Brain microvascular endothelial cell (primary cell): Measurements from ENCODE around the gene FAM193A.
"Not testable (repeated sequence)": the region's sequence is repeated elsewhere in the genome, so short reads cannot be mapped to it uniquely, and the experiment has no call there.

ENCODE experiments used
- DNase-seq: peaks from one replicate; pipeline ENCODE4 v3.0.0-alpha.2; 2020
- H3K27ac ChIP-seq: fragments of 250-450 bp; sonication (Bioruptor Pico); 2 replicates; pipeline ENCODE4 v1.5.1; 2020; ENCODE audit warnings: mild to moderate bottlenecking, moderate library complexity
- H3K27me3 ChIP-seq: fragments of 250-450 bp; sonication (Bioruptor Pico); replicated peaks from 2 replicates; pipeline ENCODE4 v1.5.1; 2020; ENCODE audit warnings: mild to moderate bottlenecking
- H3K36me3 ChIP-seq: fragments of 250-450 bp; sonication (Bioruptor Pico); replicated peaks from 2 replicates; pipeline ENCODE4 v1.5.1; 2020; ENCODE audit warnings: mild to moderate bottlenecking
- H3K4me3 ChIP-seq: 2 replicates; pipeline ENCODE4 v1.5.1; 2011; ENCODE audit warnings: low read depth, mild to moderate bottlenecking, control low read depth, low read length, moderate library complexity
- in situ Hi-C: cut with HindIII; loops from 2 replicates; pipeline ENCODE4 v1.10.0; 2017; ENCODE audit warnings: low sequenced_read_pairs, low pct_ligation_motif_present
- TF ChIP-seq, protein P1 (sequence below): IDR thresholded peaks from 2 replicates; pipeline ENCODE4 v1.5.1; 2011; ENCODE audit warnings: low read depth, mild to moderate bottlenecking, moderate library complexity, low read length, control low read depth, inconsistent platforms; ENCODE audit errors: missing control alignments

The FAM193A gene

GRCh38 chr4:2734612-2735011, 198.2 kb downstream of the FAM193A start:
- in situ Hi-C loops = no loop called here
- no peak for DNase-seq

DNA sequence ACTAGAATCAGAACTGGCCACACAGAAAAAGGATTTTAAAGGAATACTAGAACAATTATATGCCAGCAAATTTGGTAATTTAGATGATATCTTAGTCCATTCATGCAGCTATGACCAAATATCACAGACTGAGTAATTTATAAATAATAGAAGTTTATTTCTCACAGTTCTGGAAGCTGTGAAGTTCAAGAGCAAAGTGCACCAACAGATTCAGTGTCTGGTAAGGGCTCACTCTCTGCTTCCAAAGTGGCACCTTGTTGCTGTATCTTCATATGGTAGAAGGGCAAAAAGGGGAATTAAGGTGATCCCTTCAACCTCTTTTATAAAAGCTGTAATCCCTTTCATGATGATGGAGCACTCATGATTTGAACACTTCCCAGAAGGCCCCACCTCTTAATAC, 199.4 kb downstream of the FAM193A start:
- Histone ChIP-seq H3K36me3 (peaks cover 20% of the 10 kb centered on the region), H3K27ac (no peak overlapping the region), H3K27me3 (no peaks in the 10 kb centered on the region), H3K4me3 (no peak overlapping the region)
- TF ChIP-seq, protein P1, sequence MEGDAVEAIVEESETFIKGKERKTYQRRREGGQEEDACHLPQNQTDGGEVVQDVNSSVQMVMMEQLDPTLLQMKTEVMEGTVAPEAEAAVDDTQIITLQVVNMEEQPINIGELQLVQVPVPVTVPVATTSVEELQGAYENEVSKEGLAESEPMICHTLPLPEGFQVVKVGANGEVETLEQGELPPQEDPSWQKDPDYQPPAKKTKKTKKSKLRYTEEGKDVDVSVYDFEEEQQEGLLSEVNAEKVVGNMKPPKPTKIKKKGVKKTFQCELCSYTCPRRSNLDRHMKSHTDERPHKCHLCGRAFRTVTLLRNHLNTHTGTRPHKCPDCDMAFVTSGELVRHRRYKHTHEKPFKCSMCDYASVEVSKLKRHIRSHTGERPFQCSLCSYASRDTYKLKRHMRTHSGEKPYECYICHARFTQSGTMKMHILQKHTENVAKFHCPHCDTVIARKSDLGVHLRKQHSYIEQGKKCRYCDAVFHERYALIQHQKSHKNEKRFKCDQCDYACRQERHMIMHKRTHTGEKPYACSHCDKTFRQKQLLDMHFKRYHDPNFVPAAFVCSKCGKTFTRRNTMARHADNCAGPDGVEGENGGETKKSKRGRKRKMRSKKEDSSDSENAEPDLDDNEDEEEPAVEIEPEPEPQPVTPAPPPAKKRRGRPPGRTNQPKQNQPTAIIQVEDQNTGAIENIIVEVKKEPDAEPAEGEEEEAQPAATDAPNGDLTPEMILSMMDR = no peak
- in situ Hi-C loops = no loop called here
- DNase-seq = no peak

More at GRCh38 chr4:2734612-2735011, 198.2 kb downstream of the FAM193A start:
- Histone ChIP-seq H3K36me3 (peaks cover 24% of the 10 kb centered on the region), H3K27ac (no peak overlapping the region), H3K27me3 (no peaks in the 10 kb centered on the region), H3K4me3 (no peak overlapping the region)
- TF ChIP-seq, protein P1 = no peak

- in situ Hi-C loops, H3K27me3 ChIP-seq, H3K27ac ChIP-seq, DNase-seq, H3K4me3 ChIP-seq: not testable (repeated sequence)
- H3K36me3 ChIP-seq = peaks cover 20% of the 10 kb centered on the region
Measured at GRCh38 chr4:2738296-2738695, 201.8 kb downstream of the FAM193A start.

DNA sequence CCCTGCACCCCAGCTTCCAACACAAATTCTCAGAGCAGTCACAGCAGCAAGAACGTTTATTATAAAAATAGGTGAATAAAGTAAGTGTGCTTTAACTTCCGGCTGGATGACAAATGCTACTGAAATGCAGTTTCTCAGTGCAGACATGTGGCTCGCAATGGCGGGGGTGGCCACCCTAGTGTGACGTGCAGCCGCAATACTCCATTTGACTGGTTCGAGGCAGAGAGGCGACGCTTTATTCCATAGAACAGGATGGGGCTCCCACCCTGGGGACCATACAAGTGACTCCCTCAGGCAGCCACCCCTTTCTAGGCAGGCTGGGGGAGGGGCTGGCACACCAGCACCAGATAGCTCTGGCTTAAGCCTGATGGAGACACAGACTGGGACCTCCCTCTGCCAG, 205.2 kb downstream of the FAM193A start:
- peak; percentile 79 for DNase-seq
- H3K27me3 ChIP-seq = no peaks in the 10 kb centered on the region
- peaks cover 40% of the 10 kb centered on the region for H3K36me3 ChIP-seq
- in situ Hi-C loops = no loop called here
- TF ChIP-seq, protein P1 = no peak
- H3K4me3 ChIP-seq = no peak overlapping the region
- H3K27ac ChIP-seq = peak overlapping the region; percentile 86

GRCh38 chr4:2742081-2742822, 205.8 kb downstream of the FAM193A start:
- H3K4me3 ChIP-seq = no peak overlapping the region
- peak overlapping the region; percentile 86 for H3K27ac ChIP-seq
- peaks cover 46% of the 10 kb centered on the region for H3K36me3 ChIP-seq
- no peaks in the 10 kb centered on the region for H3K27me3 ChIP-seq
- DNase-seq = no peak
- TF ChIP-seq, protein P1 = no peak
- in situ Hi-C loops = no loop called here

DNA sequence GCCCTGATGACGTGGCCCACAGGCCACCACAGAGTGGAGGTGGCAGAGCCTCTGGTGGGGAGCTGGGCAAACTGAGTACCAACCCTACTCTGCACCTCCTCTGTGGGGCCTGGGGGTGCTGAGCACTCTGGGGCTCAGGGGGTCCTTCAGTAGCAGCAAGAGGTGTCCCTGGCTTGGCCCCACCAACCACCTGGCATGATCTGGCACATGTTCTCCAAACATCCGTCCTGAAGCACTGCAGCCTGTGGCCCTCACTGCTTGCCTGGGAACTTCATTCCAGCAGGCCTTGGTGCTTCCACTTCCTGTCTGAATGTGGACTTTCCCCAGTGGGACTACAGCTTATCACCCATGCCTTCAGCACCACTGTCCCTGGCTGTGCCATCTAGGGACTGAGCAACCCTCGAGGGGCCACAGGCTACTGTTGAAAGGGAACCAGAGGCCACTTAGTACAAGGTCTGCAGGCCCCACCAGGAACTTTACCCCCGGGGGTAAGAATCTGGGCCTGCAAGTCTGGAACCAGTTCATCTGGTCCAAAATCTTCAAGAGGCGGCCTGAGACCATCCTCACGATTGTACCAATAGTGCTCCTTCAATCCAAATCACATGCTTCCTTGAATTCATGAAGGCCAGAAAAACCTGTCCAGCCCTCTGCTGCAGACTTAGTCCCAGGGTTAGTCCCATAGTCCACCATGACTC, 206.5 kb downstream of the FAM193A start:
- in situ Hi-C loops = no loop called here
- Histone ChIP-seq H3K36me3 (peaks cover 50% of the 10 kb centered on the region), H3K27me3 (no peaks in the 10 kb centered on the region), H3K4me3 (no peak overlapping the region), H3K27ac (no peak overlapping the region)
- TF ChIP-seq, protein P1 = no peak
- no peak for DNase-seq
